ENCODE measurements around the gene NELFB.

NELFB gene

GRCh38 chr9:137303151-137303892 lies 48.2 kb downstream of the NELFB start:
- no peak for DNase-seq (ENCODE audit: low spot score)

GRCh38 chr9:137303893-137304382 lies 48.8 kb downstream of the NELFB start:
- DNase-seq (ENCODE audit: low spot score), result no peak

- no peak for DNase-seq (ENCODE audit: low spot score)
Observed at GRCh38 chr9:137304383-137305059, 49.4 kb downstream of the NELFB start.

- DNase-seq (ENCODE audit: low spot score), result peak; percentile 70
Observed at GRCh38 chr9:137305060-137305797, 50.1 kb downstream of the NELFB start.

- no peak for DNase-seq (ENCODE audit: low spot score)
Observed at GRCh38 chr9:137305798-137306065, 50.6 kb downstream of the NELFB start.

- DNase-seq (ENCODE audit: low spot score), result no peak
Observed at GRCh38 chr9:137306066-137306849, 51.1 kb downstream of the NELFB start.

- DNase-seq (ENCODE audit: low spot score), result no peak
Observed at GRCh38 chr9:137306850-137307254, 51.7 kb downstream of the NELFB start.

- no peak for DNase-seq (ENCODE audit: low spot score)
Observed at GRCh38 chr9:137307255-137308056, 52.3 kb downstream of the NELFB start.

- DNase-seq (ENCODE audit: low spot score), result no peak
Observed at GRCh38 chr9:137308057-137308619, 53.0 kb downstream of the NELFB start.

- no peak for DNase-seq (ENCODE audit: low spot score)
Observed at GRCh38 chr9:137309368-137310188, 54.5 kb downstream of the NELFB start.

- DNase-seq (ENCODE audit: low spot score), result peak; percentile 86
Observed at GRCh38 chr9:137310189-137311052, 55.3 kb downstream of the NELFB start.

- DNase-seq (ENCODE audit: low spot score), result peak; percentile 94
Observed at GRCh38 chr9:137311171-137311985, 56.3 kb downstream of the NELFB start.

GRCh38 chr9:137311986-137312851 lies 57.1 kb downstream of the NELFB start:
- no peak for DNase-seq (ENCODE audit: low spot score)

GRCh38 chr9:137312852-137313325 lies 57.8 kb downstream of the NELFB start:
- no peak for DNase-seq (ENCODE audit: low spot score)

GRCh38 chr9:137313326-137313936 lies 58.3 kb downstream of the NELFB start:
- DNase-seq (ENCODE audit: low spot score), result no peak

GRCh38 chr9:137313956-137314560 lies 58.9 kb downstream of the NELFB start:
- DNase-seq (ENCODE audit: low spot score), result no peak

Data from SW480 (cell line).